Panc1 (cell line): ENCODE results near the gene HELZ2. TPM values are rescaled to one million over a fixed set of nuclear protein-coding genes. Genes with fewer than 3 reads are reported as not detected.

ENCODE experiments used
- ATAC-seq: fragments of 200-7000 bp; cut with Tn5 transposase; 2 replicates; pipeline ENCODE4 v1.9.1; 2020; ENCODE audit warnings: mild to moderate bottlenecking, moderate library complexity
- BruUV-seq: library from RNA; stranded (reverse); fragments of 400-500 nt; replicated peaks from 2 replicates; lab custom pipeline; 2021; lab: Mats Ljungman, UMichigan
- CTCF ChIA-PET: fragments of 300-600 bp; sonication (Branson Sonifier 250); formaldehyde crosslinking; loops from one replicate; lab custom pipeline; 2022; ENCODE audit warnings: antibody characterized with exemption; lab: Charles Lee
- POLR2A ChIA-PET: fragments of 300-600 bp; sonication (Branson Sonifier 250); formaldehyde crosslinking; loops from one replicate; lab custom pipeline; 2022; ENCODE audit warnings: antibody characterized with exemption; lab: Charles Lee
- DNase-seq: peaks from one replicate; pipeline ENCODE4 v3.0.0-alpha.2; 2010; ENCODE audit warnings: low read depth, low spot score
- H3K27ac ChIP-seq: 2 replicates; pipeline ENCODE4 v1.5.1; 2011; ENCODE audit warnings: mild to moderate bottlenecking, low read length, inconsistent platforms
- H3K27me3 ChIP-seq: fragments of 200-500 bp; sonication (Bioruptor generic); 2 replicates; pipeline ENCODE4 v1.6.0; 2014; ENCODE audit warnings: low read length, inconsistent platforms; ENCODE audit not compliant: control insufficient read depth, insufficient read depth
- H3K36me3 ChIP-seq: fragments of 200-500 bp; sonication (Bioruptor generic); 2 replicates; pipeline ENCODE4 v1.5.1; 2014; ENCODE audit warnings: inconsistent platforms, mild to moderate bottlenecking, low read length, moderate library complexity; ENCODE audit not compliant: control insufficient read depth, insufficient read depth
- H3K4me1 ChIP-seq: 2 replicates; pipeline ENCODE4 v1.5.1; 2011; ENCODE audit warnings: inconsistent platforms, mild to moderate bottlenecking, low read length, moderate library complexity; ENCODE audit not compliant: control insufficient read depth, insufficient read depth
- H3K4me3 ChIP-seq, 2 experiments: 2 replicates each; pipeline ENCODE4 v1.5.1; 2011 to 2012; ENCODE audit warnings: low read depth in 2 of 2, low read length in 2 of 2, mild to moderate bottlenecking in 2 of 2, inconsistent platforms in 1 of 2, moderate library complexity in 1 of 2
- H3K9me3 ChIP-seq: fragments of 200-500 bp; sonication (Bioruptor generic); 2 replicates; pipeline ENCODE4 v1.5.1; 2014; ENCODE audit warnings: low read depth, mild to moderate bottlenecking, inconsistent platforms, low read length, moderate library complexity; ENCODE audit not compliant: control insufficient read depth, insufficient read depth
- CTCF ChIP-seq: fragments of 450-650 bp; IDR thresholded peaks from 2 replicates; pipeline ENCODE4 v1.5.1; 2017; ENCODE audit warnings: mild to moderate bottlenecking
- POLR2AphosphoS5 ChIP-seq: IDR thresholded peaks from 2 replicates; pipeline ENCODE4 v1.6.1; 2012; ENCODE audit warnings: mild to moderate bottlenecking, low read depth, low read length, moderate library complexity
- REST ChIP-seq, 2 experiments: IDR thresholded peaks; 2 replicates each; pipeline ENCODE4 v1.6.1; 2011 to 2012; ENCODE audit warnings: low read depth in 2 of 2, control low read depth in 1 of 2, low read length in 1 of 2, mild to moderate bottlenecking in 1 of 2, moderate library complexity in 1 of 2; ENCODE audit not compliant: insufficient read depth in 1 of 2
- SIN3A ChIP-seq: IDR thresholded peaks from 2 replicates; pipeline ENCODE4 v1.6.1; 2012; ENCODE audit warnings: low read depth, mild to moderate bottlenecking, low read length, moderate library complexity, borderline replicate concordance; ENCODE audit not compliant: insufficient read depth
- TCF7L2 ChIP-seq: IDR thresholded peaks from 2 replicates; pipeline ENCODE4 v1.6.1; 2011; ENCODE audit warnings: mild to moderate bottlenecking, low read depth, low read length, inconsistent platforms
- in situ Hi-C: cut with HindIII; loops from 2 replicates; pipeline ENCODE4 v1.10.0; 2016; ENCODE audit warnings: low sequenced_read_pairs, low pct_unique_long_range_greater_than_20kb
- intact Hi-C: fragments of 100-400 bp; cut with micrococcal nuclease; formaldehyde crosslinking; loops from one replicate; pipeline ENCODE4 v1.10.0; 2022; ENCODE audit not compliant: unreplicated experiment
- total RNA-seq: library from RNA; stranded (reverse); gene quantifications from one replicate; pipeline ENCODE4 v1.2.1, GENCODE V29; 2021; ENCODE audit not compliant: unreplicated experiment

HELZ2 gene
- total RNA-seq, 1 experiment from 2014 or later = 41.5 TPM

- in situ Hi-C loops = no loop called here
- H3K4me3 ChIP-seq = no peak overlapping the region
- peaks cover 10% of the 10 kb centered on the region; the same call in 1 of the 2 replicates for H3K4me1 ChIP-seq
Observed at GRCh38 chr20:63546256-63546955, 27.6 kb downstream of the HELZ2 start.

GRCh38 chr20:63545814-63546213 lies 28.2 kb downstream of the HELZ2 start:
- no peak for DNase-seq
- POLR2A ChIA-PET = interaction anchor here (0.5 kb wide), 1 partner anchor 18 kb away, joined by 4 read pairs; no protein-coding TSS in a partner anchor

More at GRCh38 chr20:63546256-63546955, 27.6 kb downstream of the HELZ2 start:
- intact Hi-C loops = no loop called here
- no peak for TF ChIP-seq TCF7L2
- no peak for TF ChIP-seq SIN3A
- POLR2A ChIA-PET = interaction anchor here (0.5 kb wide), 1 partner anchor 19 kb away, joined by 4 read pairs; no protein-coding TSS in a partner anchor
- Histone ChIP-seq H3K36me3 (no peaks in the 10 kb centered on the region), H3K27ac (no peak overlapping the region), H3K9me3 (no peaks in the 10 kb centered on the region), H3K27me3 (no peaks in the 10 kb centered on the region)
- BruUV-seq = no TSS peak
- CTCF ChIA-PET = no interaction called here
- ATAC-seq (no peak), DNase-seq (no peak)

More at GRCh38 chr20:63545814-63546213, 28.2 kb downstream of the HELZ2 start:
- Histone ChIP-seq H3K4me1 (peaks cover 10% of the 10 kb centered on the region; the same call in 1 of the 2 replicates), H3K9me3 (no peaks in the 10 kb centered on the region), H3K4me3 (no peak overlapping the region), H3K27ac (no peak overlapping the region), H3K36me3 (no peaks in the 10 kb centered on the region), H3K27me3 (no peaks in the 10 kb centered on the region)
- intact Hi-C loops (no loop called here), in situ Hi-C loops (no loop called here)
- no peak for ATAC-seq
- no TSS peak for BruUV-seq
- TF ChIP-seq POLR2AphosphoS5 = no peak
- no peak for TF ChIP-seq CTCF
- TF ChIP-seq TCF7L2 = no peak
- no peak for TF ChIP-seq REST (IDR thresholded peaks at IDR 0.05; ENCODE audit: insufficient read depth in 1 of 2, low read depth in 2 of 2, low read length in 1 of 2)
- TF ChIP-seq SIN3A = no peak
- CTCF ChIA-PET = no interaction called here
